Measurements from ENCODE around the gene CRTC2.

GRCh38 chr1:153963850-153964331 is 5.5 kb upstream of the CRTC2 start:
- no peak for TF ChIP-seq RARB (CRISPR knock-in tag; IDR thresholded peaks at IDR 0.05)
- TF ChIP-seq PPARA (CRISPR knock-in tag; IDR thresholded peaks at IDR 0.05; ENCODE audit: borderline replicate concordance), result no peak
- no peak for TF ChIP-seq TCF4 (CRISPR knock-in tag; IDR thresholded peaks at IDR 0.05; ENCODE audit: borderline replicate concordance)
- no peak for TF ChIP-seq CREB5 (CRISPR knock-in tag; IDR thresholded peaks at IDR 0.05; ENCODE audit: low read depth)
- no peak for TF ChIP-seq SNAI2 (CRISPR knock-in tag; IDR thresholded peaks at IDR 0.05)
- TF ChIP-seq ZNF565 (CRISPR knock-in tag; conservative IDR thresholded peaks at IDR 0.05; ENCODE audit: low read depth), result no peak
- no peak for TF ChIP-seq ZFP3 (CRISPR knock-in tag; IDR thresholded peaks at IDR 0.05)
- no peak for TF ChIP-seq ZNF70 (CRISPR knock-in tag; IDR thresholded peaks at IDR 0.05)
